Stimulated activated CD8-positive, alpha-beta memory T cell treated with anti-CD3 and anti-CD28 coated beads, Interleukin-4, amount 100 ng/mL, for 4 hours (primary cell): ENCODE data around the gene HUS1.
"Not testable (repeated sequence)": the region's sequence is repeated elsewhere in the genome, so short reads cannot be mapped to it uniquely, and the experiment has no call there.

Source experiments
- DNase-seq, 2 donors: peaks; one replicate each; pipeline ENCODE4 v3.0.0-alpha.2; 2020; ENCODE audit warnings: low read depth in 2 of 2, low spot score in 1 of 2

The HUS1 gene

DNA sequence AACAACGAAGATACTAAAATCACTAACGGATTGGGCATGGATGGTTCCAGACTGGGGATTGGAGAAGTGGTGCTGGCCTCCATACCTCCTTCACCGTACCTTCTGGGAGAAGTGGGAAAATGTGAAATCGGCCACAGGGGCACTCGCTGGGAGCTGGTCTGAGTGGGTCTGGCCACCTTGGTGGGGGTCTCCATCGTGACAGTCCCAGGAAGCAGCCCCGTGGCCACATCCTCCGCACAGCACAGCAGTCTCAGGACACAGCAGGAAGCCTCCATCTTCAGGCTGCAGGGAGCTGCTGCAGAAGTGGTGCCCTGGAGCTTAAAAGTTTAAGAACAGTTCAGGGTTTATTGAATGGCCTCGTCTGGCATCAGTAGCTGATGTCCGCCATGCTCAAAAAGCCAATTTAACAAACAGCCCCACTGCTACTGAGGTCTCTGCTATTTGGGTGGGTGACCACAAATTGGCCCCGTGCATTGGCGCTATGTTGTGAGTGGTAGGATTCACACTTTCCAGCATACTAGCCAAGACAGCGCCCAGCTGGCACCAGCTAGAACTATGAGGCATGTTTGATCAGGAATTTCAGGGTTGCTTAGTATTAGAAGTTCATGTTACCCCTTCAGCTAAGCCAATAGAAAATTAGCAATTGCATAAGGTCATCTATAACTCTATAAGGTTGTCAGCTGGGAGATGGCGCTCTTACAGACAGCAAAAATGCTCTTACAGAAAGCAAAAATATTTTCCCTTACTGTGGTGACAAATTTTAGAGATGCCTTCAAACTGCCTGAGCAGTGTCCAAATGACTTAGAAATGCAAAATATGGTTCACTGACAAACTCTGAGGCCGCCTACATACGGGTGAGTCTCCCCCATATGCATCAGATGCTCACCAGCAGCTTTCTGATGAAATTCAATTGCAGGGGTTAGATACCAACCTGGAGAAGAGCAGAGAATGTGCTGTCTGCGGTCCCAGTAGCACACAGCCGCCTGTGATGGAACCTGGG lies 48.1 kb downstream of the HUS1 start:
- DNase-seq = no peak

DNA sequence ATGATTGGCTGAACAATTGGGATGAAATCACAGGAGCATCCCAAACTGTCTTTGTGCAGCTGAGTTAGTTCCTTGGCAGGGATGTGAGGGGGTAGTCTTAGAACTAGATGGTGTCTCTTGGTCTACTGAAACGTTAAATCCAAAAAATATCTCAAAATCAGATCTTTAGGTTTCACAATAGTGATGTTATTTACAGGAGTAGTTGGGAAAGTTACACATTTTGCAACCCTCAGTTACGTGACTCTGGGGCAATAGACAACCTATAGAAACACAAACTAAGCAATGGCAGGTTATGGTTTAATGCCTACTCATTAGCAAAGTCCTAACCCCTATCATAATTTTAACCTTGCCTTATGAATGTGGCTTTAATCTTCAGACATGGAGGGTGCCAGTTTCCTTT lies 55.1 kb downstream of the HUS1 start:
- DNase-seq = no peak

DNA sequence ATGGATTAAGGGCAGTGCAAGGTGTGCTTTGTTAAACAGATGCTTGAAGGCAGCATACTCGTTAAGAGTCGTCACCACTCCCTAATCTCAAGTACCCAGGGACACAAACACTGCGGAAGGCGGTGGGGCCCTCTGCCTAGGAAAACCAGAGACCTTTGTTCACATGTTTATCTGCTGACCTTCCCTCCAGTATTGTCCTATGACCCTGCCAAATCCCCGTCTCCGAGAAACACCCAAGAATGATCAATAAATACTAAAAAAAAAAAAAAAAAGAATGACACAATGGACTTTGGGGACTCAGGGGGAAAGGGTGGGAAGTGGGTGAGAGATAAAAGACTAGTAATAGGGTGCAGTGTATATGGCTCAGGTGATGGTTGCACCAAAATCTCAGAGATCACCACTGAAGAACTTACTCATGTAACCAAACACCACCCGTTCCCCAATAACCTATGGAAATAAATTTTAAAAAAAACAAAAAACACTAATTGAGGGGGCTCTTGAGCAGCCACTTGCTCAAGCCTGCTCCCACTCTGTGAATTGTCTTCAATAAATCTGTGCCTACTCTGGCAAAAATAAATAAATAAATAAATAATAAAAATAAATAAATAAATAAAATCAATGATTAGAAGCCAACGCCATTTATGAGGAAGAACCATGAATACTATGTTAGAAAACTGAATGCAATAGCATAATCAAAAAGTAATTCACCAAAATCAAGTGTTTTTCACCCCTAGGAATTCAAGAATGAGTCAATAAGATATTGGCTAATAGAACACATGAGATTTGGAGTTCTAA lies 56.1 kb downstream of the HUS1 start:
- DNase-seq = not testable (repeated sequence)

DNA sequence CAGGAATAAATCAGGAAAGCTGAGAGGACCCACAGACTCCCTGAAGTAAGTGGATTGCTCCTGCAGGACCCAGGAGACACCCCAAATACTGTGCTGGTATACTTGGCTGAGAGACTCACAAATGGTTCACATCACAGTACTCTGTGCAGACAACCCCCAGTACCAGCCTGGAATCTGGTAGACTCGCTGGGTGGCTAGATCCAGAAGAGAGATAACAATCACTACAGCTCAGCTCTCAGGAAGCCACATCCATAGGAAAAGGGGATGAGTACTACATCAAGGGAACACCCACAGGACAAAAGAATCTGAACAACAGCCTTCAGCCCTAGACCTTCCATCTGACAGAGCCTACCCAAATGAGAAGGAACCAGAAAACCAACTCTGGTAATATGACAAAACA lies 62.9 kb downstream of the HUS1 start:
- not testable (repeated sequence) for DNase-seq

DNA sequence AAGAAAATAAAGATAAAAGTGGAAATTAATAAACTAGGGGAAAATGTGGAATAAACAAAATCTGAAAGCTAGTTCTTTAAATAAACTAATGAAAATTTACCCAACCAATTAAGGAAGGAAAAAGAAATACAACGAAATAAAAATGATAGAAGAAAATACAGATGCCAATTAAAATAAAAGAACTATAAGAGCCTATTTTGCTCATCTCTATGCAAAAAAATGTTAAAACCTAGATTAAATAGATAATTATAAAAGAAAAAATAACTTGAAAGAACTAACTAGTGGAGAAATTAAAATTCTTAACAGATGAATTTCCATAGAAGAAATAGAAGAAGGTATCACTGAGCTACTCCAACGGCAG lies 63.8 kb downstream of the HUS1 start:
- no peak for DNase-seq

DNA sequence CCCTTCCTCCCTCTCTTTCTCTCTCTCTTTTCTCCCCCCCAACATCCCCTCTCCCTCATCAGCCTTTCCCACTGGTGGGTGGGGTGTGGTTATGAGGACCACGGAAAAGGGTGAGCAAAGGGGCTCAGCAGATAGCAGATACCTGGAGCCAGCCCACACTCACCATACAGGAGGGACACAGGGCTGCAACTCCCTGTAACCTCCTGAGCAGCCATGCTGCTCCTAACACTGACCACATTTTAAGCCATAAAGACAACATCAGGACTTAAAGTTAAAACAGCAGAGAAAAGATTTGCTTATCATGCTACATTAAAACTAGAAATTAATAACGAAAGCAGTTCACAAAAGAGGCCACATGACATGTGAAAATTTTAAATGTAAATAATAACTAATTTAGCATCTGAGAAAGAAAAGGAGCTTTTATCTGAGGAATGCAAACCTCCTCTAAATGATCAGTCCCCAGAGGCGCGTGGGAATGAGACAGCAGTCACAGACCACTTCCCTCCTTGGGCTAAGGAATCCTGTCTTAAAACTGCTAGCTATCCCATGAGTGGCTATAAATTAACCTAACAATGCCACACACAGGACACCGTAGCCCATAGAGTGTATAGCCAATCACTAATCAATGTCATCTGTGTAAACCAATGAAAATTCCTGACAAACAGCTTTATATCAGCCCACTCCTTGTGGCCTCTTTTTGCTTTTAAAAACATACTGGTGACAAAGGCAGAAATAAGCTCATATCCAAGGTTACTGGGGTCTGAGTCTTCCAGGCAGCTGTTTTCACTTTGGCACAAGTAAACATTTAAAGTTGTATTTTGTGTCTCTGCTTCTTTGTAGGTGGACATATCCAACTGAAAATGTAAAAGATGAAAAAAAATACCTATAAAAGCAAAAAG lies 64.4 kb downstream of the HUS1 start:
- no peak for DNase-seq
